Stimulated activated naive CD8-positive, alpha-beta T cell treated with anti-CD3 and anti-CD28 coated beads, Interleukin-15, Interleukin-2, amounts not matched to agents 100 ng/mL and 50 ng/mL, for 24 hours (primary cell): ENCODE results near the gene S100A10.

Source experiments
- H3K27ac Mint-ChIP-seq: one replicate; pipeline ENCODE4 v1.8.0; 2021; ENCODE audit warnings: mild to moderate bottlenecking, mixed read lengths
- H3K27me3 Mint-ChIP-seq: one replicate; pipeline ENCODE4 v1.8.0; 2021; ENCODE audit warnings: mixed read lengths
- H3K36me3 Mint-ChIP-seq: one replicate; pipeline ENCODE4 v1.8.0; 2021; ENCODE audit warnings: low read depth, mixed read lengths
- H3K4me1 Mint-ChIP-seq: one replicate; pipeline ENCODE4 v1.8.0; 2021; ENCODE audit warnings: low read depth, mixed read lengths
- H3K4me3 Mint-ChIP-seq: one replicate; pipeline ENCODE4 v1.8.0; 2021; ENCODE audit warnings: mild to moderate bottlenecking, mixed read lengths
- H3K9me3 Mint-ChIP-seq: one replicate; pipeline ENCODE4 v1.8.0; 2021; ENCODE audit warnings: mixed read lengths

The S100A10 gene

GRCh38 chr1:151993734-151994496 lies at the start of gene S100A10:
TSS of gene S100A10 (minus strand) at chr1:151993859. CDS start at chr1:151986230, 7,629 bp downstream.
- Mint-ChIP-seq H3K27me3 (peaks cover 9% of the 10 kb centered on the region), H3K36me3 (peaks cover 11% of the 10 kb centered on the region), H3K4me1 (peaks cover 52% of the 10 kb centered on the region), H3K9me3 (no peaks in the 10 kb centered on the region), H3K4me3 (peak within 1 kb of the TSS; percentile 95), H3K27ac (peak within 1 kb of the TSS; percentile 97)

GRCh38 chr1:152042030-152042429 lies 48.4 kb upstream of the S100A10 start:
- Mint-ChIP-seq H3K27ac (no peak overlapping the region), H3K4me1 (peaks cover 24% of the 10 kb centered on the region)

GRCh38 chr1:152039886-152040285 lies 46.2 kb upstream of the S100A10 start:
- Mint-ChIP-seq H3K4me1 (peaks cover 22% of the 10 kb centered on the region), H3K36me3 (peaks cover 5% of the 10 kb centered on the region), H3K27me3 (no peaks in the 10 kb centered on the region), H3K9me3 (no peaks in the 10 kb centered on the region), H3K27ac (no peak overlapping the region), H3K4me3 (no peak overlapping the region)

More at GRCh38 chr1:152042030-152042429, 48.4 kb upstream of the S100A10 start:
- no peaks in the 10 kb centered on the region for H3K36me3 Mint-ChIP-seq
- H3K4me3 Mint-ChIP-seq = no peak overlapping the region
- no peaks in the 10 kb centered on the region for H3K9me3 Mint-ChIP-seq
- H3K27me3 Mint-ChIP-seq = no peaks in the 10 kb centered on the region

GRCh38 chr1:152039461-152039860 lies 45.8 kb upstream of the S100A10 start:
- H3K36me3 Mint-ChIP-seq = peaks cover 5% of the 10 kb centered on the region
- no peak overlapping the region for H3K4me3 Mint-ChIP-seq
- H3K27ac Mint-ChIP-seq = no peak overlapping the region
- H3K4me1 Mint-ChIP-seq = peaks cover 26% of the 10 kb centered on the region
- no peaks in the 10 kb centered on the region for H3K9me3 Mint-ChIP-seq
- H3K27me3 Mint-ChIP-seq = no peaks in the 10 kb centered on the region

GRCh38 chr1:152038871-152039270 lies 45.2 kb upstream of the S100A10 start:
- no peaks in the 10 kb centered on the region for H3K27me3 Mint-ChIP-seq
- no peak overlapping the region for H3K4me3 Mint-ChIP-seq
- H3K36me3 Mint-ChIP-seq = peaks cover 9% of the 10 kb centered on the region
- peaks cover 32% of the 10 kb centered on the region for H3K4me1 Mint-ChIP-seq
- H3K27ac Mint-ChIP-seq = no peak overlapping the region
- H3K9me3 Mint-ChIP-seq = no peaks in the 10 kb centered on the region

- H3K36me3 Mint-ChIP-seq = peaks cover 32% of the 10 kb centered on the region
- peak within 1 kb of the TSS; percentile 98 for H3K4me3 Mint-ChIP-seq
- H3K27me3 Mint-ChIP-seq = no peaks in the 10 kb centered on the region
- peak within 1 kb of the TSS; percentile 97 for H3K27ac Mint-ChIP-seq
- H3K4me1 Mint-ChIP-seq = peaks cover 40% of the 10 kb centered on the region
- H3K9me3 Mint-ChIP-seq = no peaks in the 10 kb centered on the region
Observed at GRCh38 chr1:152036267-152037216, 42.9 kb upstream of the S100A10 start, which contains the start of gene S100A11. TSS of gene S100A11 (minus strand) at chr1:152037004. CDS start at chr1:152036915, 89 bp downstream.

GRCh38 chr1:152035539-152036266 lies 42.0 kb upstream of the S100A10 start:
- Mint-ChIP-seq H3K27ac (peak overlapping the region; percentile 97), H3K27me3 (no peaks in the 10 kb centered on the region), H3K4me1 (peaks cover 40% of the 10 kb centered on the region), H3K4me3 (peak overlapping the region; percentile 98), H3K9me3 (no peaks in the 10 kb centered on the region), H3K36me3 (peaks cover 38% of the 10 kb centered on the region)

- H3K4me1 Mint-ChIP-seq = peaks cover 42% of the 10 kb centered on the region
- peaks cover 43% of the 10 kb centered on the region for H3K36me3 Mint-ChIP-seq
- H3K27me3 Mint-ChIP-seq = no peaks in the 10 kb centered on the region
- no peaks in the 10 kb centered on the region for H3K9me3 Mint-ChIP-seq
- peak overlapping the region; percentile 98 for H3K4me3 Mint-ChIP-seq
- H3K27ac Mint-ChIP-seq = peak overlapping the region; percentile 97
Observed at GRCh38 chr1:152034654-152035538, 41.2 kb upstream of the S100A10 start.

- Mint-ChIP-seq H3K4me1 (peaks cover 48% of the 10 kb centered on the region), H3K36me3 (peaks cover 47% of the 10 kb centered on the region), H3K27ac (peak overlapping the region; percentile 97), H3K9me3 (peaks cover 2% of the 10 kb centered on the region), H3K27me3 (no peaks in the 10 kb centered on the region), H3K4me3 (peak overlapping the region; percentile 98)
Observed at GRCh38 chr1:152034324-152034653, 40.6 kb upstream of the S100A10 start.

- Mint-ChIP-seq H3K4me3 (no peak overlapping the region), H3K4me1 (peaks cover 35% of the 10 kb centered on the region), H3K27me3 (no peaks in the 10 kb centered on the region), H3K27ac (no peak overlapping the region), H3K36me3 (peaks cover 50% of the 10 kb centered on the region), H3K9me3 (peaks cover 9% of the 10 kb centered on the region)
Observed at GRCh38 chr1:152029929-152030211, 36.2 kb upstream of the S100A10 start.

- Mint-ChIP-seq H3K36me3 (peaks cover 50% of the 10 kb centered on the region), H3K4me1 (peaks cover 29% of the 10 kb centered on the region), H3K9me3 (peaks cover 9% of the 10 kb centered on the region), H3K27me3 (no peaks in the 10 kb centered on the region), H3K27ac (peak overlapping the region; percentile 80), H3K4me3 (peak overlapping the region; percentile 2)
Observed at GRCh38 chr1:152029144-152029928, 35.7 kb upstream of the S100A10 start.

GRCh38 chr1:152026895-152027294 lies 33.2 kb upstream of the S100A10 start:
- H3K4me3 Mint-ChIP-seq = no peak overlapping the region

GRCh38 chr1:152024223-152024622 lies 30.6 kb upstream of the S100A10 start:
- Mint-ChIP-seq H3K36me3 (peaks cover 8% of the 10 kb centered on the region), H3K27ac (no peak overlapping the region), H3K27me3 (no peaks in the 10 kb centered on the region), H3K4me1 (peaks cover 8% of the 10 kb centered on the region), H3K9me3 (peaks cover 7% of the 10 kb centered on the region), H3K4me3 (no peak overlapping the region)

More at GRCh38 chr1:152026895-152027294, 33.2 kb upstream of the S100A10 start:
- Mint-ChIP-seq H3K36me3 (peaks cover 26% of the 10 kb centered on the region), H3K4me1 (peaks cover 17% of the 10 kb centered on the region), H3K27ac (no peak overlapping the region), H3K27me3 (no peaks in the 10 kb centered on the region), H3K9me3 (peaks cover 9% of the 10 kb centered on the region)
